ENCODE data around the gene PPP6R1.

DNA sequence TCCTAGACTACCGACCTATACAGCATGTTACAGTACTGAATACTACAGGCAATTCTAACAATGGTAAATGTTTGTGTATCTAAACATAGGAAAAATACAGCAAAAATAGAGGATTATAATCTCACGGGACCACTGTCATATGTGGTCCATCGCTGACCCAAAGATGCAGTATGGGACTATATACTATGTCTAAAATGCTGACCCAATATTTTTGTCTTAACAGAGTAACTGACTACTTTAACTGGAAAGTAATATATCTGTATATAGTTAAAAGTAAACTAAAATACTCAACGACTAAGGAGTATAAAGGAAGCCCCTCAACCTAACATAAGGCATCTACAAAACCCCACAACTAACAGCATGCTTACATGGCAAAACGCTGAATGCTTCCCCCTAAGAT lies 25.8 kb downstream of the PPP6R1 start:
- TF ChIP-seq, protein P1, sequence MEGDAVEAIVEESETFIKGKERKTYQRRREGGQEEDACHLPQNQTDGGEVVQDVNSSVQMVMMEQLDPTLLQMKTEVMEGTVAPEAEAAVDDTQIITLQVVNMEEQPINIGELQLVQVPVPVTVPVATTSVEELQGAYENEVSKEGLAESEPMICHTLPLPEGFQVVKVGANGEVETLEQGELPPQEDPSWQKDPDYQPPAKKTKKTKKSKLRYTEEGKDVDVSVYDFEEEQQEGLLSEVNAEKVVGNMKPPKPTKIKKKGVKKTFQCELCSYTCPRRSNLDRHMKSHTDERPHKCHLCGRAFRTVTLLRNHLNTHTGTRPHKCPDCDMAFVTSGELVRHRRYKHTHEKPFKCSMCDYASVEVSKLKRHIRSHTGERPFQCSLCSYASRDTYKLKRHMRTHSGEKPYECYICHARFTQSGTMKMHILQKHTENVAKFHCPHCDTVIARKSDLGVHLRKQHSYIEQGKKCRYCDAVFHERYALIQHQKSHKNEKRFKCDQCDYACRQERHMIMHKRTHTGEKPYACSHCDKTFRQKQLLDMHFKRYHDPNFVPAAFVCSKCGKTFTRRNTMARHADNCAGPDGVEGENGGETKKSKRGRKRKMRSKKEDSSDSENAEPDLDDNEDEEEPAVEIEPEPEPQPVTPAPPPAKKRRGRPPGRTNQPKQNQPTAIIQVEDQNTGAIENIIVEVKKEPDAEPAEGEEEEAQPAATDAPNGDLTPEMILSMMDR (IDR thresholded peaks at IDR 0.05), result no peak
- no peak for TF ChIP-seq POLR2A (IDR thresholded peaks at IDR 0.05)

Measured in uterus (tissue), 2 donors.